GM19240 (cell line): ENCODE measurements around the gene RIC1.
A peak's percentile ranks its signal among the peaks of the same experiment; 100 is the strongest.
"Not testable (repeated sequence)": the region's sequence is repeated elsewhere in the genome, so short reads cannot be mapped to it uniquely, and the experiment has no call there.

ENCODE experiments used
- DNase-seq: peaks from one replicate; pipeline ENCODE4 v3.0.0; 2011; ENCODE audit warnings: low spot score; ENCODE audit not compliant: insufficient read length

The RIC1 gene

DNA sequence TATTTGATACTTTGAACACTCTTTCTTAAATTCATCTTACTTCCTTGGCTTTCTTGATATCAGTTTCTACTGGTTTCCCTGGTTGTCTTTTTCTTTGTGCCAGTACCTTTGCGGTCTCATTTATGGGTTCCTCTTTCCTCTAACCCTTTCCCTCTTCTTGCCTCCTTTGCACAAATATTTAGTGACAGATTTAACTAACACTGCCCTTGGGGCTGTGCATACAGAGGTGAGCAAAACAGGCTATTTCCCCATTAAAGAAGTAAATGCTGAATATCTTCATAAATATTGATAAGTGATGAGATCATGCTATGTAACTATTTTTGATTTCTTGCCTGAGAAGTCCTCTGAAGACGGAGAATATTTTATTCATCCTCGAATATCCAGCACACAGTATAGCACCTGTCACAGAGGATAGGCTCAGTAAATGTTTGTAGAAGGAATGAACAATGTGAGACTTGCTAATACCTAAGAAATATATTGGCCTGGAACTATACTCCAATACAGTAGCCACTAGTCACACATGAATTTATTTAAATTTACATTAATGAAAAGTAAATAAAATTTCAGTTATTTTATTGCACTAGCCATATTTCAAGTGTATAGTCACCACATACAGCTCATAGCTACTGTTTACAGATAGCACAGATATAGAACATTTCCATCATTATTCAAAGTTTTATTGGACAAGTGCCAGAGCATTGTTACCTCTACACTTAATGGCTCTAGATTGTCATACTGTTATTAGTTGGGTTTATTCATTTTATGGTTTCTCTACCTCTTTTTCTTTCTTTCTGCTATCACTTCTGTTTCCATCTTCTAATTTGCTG, 90.4 kb downstream of the RIC1 start:
- DNase-seq, result no peak

DNA sequence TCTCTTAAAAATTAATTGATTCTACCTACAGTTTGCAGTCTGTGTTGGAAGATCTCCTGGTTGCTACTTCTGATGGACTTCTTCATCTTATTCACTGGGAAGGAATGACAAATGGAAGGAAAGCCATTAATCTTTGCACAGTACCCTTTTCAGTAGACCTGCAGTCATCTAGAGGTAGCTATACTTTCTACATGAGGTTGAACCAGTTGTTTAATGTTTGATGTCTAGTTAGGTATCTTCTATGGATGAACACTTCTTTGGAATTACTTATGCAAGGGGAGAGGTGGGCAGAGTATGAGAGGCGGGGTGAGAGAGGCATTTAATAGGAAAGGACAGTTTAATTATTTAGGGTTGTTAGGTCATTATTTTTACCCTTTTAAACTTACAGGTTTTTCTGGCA, 91.2 kb downstream of the RIC1 start:
- no peak for DNase-seq

DNA sequence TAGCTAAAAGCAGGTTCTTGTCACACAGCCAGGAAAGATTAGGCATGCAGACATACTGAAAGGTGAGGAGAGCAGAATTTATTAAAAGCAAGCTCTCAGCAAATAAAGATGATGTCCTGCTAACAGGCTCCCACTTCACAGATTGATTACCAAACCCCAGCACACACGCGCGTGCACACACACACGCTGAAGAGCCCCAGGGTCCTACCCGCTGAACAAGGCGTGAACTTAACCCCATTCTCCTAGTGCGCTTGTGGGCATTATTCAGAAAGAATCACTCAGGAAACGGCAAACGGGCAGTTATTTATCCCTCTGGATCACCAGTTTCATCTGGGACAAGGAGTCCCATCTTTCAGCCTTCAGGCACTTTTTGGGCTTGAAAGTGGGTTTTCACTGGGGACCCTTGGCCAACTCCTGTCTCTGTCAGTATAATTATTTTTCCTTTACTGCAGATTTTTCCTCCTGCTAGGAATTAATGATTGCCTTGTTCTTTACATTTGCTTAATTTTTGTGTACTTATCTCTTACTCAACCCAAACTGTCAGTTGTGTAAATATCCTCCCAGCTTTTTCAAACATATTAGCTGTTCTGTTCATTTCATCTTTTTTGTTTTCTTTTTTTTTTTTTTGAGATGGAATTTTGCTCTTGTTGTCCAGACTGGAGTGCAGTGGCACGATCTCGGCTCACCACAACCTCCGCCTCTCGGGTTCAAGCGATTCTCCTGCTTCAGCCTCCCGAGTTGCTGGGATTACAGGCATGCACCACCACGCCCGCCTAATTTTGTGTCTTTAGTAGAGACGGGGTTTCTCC, 92.6 kb downstream of the RIC1 start:
- DNase-seq, result no peak

DNA sequence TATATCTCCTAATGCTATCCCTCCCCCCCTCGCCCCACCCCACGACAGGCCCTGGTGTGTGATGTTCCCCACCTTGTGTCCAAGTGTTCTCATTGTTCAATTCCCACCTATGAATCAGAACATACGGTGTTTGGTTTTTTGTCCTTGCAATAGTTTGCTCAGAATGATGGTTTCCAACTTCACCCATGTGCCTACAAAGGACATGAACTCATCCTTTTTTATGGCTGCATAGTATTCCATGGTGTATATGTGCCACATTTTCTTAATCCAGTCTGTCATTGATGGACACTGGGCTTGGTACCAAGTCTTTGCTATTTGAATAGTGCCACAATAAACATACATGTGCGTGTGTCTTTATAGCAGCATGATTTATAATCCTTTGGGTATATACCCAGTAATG, 93.8 kb downstream of the RIC1 start:
- not testable (repeated sequence) for DNase-seq

DNA sequence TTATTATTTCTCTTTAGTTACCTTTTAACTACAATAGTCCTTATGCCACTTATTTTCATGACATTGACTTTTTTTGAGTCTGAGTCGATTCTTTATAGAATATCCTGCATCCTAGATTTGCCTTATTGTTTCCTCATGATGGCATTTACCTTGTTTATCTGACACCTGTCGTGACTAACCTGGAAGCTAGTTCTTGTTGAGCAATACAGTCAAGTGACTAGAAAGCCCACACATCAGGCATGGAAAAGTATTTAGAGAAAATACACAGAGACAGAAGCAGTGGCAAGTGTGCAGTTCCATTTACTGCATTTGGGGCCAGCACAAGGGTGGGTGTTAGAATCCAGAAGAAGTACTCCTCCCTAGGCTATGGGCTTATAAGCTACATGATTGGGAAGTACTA, 106.2 kb downstream of the RIC1 start:
- DNase-seq, result no peak

DNA sequence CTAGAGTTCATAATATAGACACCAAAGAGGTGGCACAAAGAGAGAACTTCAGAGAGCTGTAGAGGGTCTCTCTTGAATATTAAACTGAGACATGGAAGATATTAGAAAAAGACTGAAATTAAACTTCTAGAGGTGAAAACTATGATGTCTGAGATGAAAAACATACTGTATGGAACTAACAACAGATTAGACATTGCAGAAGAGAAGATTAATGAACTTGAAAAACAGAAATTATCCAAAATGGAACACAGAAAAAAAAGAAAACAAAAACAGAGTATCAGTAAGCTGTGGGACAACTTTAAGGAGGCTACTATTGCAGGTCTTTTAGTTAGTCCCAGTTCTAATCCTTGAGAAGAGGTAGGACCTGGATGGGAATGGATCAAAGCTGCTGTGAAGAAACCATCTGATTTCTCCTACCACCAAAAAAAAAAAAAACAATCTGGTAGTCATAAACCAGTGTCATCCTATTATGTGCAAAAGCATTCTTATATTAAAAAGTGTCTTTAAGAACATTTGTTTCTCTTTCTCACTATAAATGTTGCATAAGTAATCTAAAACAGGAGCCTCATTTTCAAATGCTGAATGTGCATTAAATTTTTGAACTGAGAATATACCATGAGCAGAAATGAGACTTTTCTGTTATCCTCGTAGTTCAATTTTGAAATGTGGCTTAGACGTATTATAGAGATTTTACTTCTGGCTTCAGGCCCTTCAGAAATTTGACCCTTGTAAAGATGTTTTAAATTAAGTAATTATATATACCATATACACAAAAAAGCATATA, 107.8 kb downstream of the RIC1 start:
- no peak for DNase-seq

DNA sequence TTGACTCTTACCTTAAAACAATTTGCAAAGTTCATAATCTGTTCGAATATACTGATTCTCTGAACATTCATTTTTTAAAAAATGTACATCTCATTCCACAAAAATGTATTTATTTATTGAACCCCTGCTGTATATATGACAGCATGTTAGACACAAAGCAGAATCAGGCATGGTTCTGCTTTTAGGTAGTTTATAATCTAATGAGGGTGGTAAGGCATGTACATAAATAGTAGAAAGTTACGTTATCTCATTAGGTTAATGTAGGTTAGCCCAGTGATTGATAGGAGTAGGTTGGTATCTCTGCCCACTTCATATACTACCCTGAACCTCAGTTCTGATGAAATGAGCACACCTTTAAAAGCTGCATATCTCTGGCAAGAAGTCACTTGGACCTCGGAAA, 114.2 kb downstream of the RIC1 start:
- no peak for DNase-seq

DNA sequence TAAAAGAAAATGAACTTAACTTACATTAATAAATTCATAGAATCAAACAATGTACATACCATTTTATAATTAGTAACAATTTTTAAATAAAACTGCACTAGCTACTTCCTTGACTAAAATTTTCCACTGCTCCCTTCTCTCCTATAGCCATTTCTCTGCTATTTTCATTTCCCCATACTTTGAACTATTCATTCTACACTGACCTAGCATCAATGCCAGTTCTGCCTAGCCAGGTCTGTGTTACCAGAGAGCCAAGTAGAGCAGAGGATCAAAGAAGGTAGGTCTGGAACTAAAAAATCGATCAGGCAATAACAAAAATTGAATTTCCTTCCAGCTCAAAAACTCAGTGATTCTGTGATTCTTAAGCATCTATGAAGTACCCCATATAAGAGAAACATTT, 119.5 kb downstream of the RIC1 start:
- DNase-seq, result no peak

DNA sequence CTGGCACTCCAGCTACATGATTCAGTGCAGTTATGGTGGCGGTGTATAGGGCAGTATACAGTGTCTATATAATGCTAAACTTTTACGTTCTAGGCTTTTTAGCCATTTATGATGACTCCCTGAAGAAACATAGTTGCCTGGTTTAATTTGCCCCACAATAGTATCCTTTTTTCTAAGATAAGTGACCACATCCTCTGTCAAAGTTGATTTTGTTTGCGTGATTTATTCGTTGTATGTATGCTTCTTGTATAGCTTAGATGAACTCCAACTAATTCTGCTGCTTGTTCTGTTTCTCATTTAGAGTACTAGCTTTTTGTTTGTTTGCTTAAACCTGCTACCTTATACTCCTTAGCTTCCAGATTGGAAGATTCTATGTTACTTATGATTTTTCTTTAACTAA, 120.4 kb downstream of the RIC1 start:
- DNase-seq, result no peak

DNA sequence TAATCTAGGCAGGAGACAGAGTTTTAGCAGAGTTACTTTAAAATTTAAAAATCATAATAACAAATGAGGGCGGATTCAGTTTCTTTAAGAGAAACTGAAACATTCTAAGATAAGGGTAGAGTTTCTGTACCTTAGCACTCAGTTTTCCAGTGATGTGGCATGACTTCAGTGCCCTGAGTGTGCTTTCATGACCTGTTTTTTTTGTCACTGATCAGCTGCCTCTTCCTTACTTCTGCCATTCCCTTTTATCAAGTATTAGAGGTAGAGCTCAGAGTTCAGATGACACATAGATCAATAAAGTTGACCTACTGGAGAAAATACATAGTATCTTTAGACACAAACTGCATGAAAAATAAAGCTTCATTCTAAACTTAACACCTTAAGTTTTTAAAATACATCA, 121.7 kb downstream of the RIC1 start:
- no peak for DNase-seq

DNA sequence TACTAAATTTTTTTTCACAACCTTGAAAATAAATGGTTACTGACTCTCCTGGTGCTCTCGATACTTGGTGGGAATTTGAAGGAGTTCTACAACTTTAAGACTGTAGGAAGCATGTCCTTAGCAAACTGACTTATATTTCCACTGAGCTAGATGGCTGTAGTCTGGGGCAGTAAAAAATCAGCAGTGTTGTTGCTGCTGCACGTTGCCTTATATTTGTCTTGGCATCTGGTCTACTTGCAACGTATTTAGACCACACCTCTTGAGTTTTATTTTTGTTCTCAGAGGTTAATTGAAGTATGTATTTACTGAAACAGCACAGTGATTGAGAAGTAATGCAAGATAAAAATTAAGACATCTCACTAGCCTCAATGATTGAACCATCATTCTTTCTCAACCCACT, 127.7 kb downstream of the RIC1 start:
- DNase-seq, result no peak

DNA sequence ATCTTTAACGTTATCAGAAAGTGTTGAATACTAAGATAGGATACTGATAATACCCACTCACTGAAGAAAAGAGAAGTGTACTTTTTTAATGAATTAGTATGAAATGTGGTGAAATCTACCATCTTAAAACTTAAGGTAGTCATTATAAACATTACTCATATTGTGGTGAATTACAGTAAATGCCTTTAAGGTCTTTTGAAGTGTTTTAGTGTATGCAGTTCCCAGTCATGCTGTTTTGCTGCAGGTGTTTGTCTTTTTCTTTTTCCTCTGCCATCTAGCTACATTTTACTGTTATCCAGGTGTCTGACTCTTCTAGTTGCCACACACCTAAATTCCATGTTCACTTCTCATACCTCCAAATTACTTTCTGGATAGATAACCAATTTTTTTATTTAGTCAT, 131.4 kb downstream of the RIC1 start:
- no peak for DNase-seq

DNA sequence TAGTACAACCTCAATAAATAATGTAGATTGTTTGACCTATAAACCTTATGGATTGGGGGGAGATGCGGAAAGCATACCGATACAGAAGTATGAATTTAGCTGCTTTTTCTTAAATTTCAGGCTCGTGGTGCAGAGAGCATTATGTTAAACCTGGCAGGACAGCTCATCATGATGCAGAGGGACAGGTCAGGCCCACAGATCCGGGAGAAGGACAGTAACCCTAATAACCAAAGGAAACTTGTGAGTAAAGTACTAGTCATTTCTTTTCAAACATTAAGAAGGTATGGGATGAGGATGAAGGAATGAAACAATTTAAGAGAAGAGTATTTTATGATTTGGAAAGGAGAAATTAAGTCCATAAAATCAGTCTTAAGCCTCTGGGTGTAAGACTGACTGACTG, 133.5 kb downstream of the RIC1 start:
- DNase-seq, result no peak

DNA sequence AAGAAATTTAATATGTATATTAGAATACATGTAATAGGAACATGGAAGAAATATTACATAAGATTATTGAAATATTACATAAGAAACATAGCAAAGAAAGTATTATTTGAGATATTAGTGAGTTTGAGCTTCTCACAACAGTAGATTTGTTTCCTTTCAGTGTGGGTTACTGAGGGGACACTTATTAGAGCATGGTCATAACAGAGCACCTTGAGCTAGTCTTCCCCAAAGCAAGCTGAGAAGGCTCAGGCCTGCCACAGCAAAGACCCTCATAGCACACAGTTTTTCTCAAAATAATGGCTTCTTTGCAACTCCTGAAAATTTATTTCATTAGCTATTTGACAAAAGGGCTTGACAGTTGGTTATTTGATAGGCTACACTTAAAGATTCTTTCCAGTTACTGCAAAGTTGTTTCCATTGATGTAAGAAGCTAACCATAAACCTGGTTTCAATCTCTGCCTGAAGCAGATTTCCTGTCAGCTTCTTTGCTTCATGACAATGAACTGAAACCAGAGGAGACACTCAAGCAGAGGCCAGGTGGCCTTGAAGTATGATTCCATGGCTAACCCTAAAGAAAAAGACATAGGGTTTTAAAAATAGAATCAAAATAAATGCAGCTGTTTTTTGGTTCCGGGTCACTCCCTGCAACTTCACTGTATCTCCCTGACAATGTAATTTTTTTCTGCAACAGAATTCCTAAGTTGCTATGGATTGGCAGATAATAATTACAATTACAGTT, 135.4 kb downstream of the RIC1 start:
- DNase-seq, result peak; percentile 17

DNA sequence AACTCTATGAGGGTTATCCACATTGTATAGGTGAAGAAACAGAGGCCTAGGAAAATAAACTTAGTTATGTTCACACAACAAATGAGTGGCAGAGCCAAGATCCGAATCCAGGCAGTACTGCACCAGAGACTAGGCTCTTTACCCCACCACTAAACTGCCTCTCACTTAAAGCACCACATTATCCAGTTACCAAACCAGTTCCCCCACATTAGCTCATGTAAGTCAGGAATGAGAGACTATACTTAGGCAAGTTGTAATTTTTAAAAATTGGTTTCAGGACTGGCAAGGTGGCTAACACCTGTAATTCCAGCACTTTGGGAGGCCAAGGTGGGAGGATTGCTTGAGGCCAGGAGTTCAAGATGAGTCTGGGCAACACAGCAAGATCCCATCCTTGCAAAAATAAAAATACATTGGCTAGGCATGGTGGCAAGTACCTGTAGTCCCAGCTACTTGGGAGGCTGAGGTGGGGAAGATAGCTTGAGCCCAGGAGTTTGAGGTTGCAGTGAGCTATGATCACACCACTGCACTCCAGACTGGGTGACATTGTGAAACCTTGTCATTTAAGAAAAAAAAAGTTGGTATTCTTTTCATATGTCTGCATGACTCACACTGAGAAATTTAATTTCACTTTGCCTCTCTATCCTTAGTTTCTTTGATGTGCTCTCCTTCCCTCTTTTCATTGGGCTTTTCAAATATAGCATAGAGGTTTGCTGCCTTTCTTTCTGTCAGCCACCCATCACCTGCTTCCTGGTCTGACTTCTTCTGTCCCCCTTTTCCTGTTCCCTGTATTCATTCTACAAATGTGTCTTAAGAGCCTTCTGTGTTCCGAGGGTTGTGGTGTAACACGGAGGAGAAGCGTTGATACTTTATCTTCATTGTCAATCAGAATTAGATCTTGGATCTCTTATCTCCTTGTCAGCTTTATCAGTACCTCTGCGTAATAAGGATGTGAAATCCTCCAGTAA, 139.3 kb downstream of the RIC1 start:
- DNase-seq, result no peak

DNA sequence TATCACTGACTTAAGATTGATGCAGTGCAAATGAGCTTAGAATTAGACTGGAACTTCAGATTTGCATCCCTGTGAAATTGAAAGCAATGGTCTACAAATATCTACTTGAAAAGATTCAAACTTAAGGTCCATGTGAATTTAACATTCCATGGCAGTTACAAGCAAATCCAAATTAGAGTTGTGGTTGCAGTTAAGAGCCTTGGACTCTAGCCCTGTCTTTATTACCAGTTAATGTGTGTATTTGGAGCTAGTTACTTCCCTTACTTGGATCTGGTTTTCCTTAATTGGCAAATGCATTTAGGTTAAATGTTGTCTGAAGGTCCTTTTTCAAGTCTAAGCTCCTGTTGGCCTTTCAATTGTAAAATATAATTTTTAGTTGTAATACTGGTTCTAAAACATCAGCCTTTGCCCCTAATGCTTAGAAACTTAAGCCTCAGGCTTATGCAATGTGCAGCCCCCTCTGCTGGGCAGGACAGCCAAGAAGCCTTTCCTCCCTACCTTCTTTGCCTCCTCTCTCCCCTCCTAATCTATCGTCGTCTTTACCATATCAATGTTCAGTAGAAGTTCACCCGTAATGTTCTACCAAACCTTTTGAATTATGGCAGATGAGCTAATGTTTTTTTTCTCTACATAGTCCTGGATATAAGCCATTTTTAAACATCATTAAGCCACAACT, 144.6 kb downstream of the RIC1 start:
- DNase-seq, result no peak

DNA sequence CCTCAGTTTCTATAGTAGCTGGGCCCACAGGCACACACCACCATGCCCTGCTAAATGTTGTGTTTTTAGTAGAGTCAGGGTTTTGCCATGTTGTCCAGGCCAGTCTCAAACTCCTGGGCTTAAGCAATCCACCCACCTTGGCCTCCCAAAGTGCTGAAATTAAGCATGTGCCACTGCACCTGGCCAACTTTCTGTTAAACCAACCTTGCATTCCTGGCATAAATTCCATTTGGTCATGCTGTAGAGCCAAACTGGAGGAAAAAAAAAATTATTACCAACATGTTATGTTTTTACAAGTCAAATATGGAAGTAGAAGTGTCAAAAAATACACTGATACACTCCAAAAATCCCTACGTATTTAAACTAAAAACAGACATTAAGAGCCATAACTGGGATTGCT, 149.9 kb downstream of the RIC1 start:
- DNase-seq, result no peak

DNA sequence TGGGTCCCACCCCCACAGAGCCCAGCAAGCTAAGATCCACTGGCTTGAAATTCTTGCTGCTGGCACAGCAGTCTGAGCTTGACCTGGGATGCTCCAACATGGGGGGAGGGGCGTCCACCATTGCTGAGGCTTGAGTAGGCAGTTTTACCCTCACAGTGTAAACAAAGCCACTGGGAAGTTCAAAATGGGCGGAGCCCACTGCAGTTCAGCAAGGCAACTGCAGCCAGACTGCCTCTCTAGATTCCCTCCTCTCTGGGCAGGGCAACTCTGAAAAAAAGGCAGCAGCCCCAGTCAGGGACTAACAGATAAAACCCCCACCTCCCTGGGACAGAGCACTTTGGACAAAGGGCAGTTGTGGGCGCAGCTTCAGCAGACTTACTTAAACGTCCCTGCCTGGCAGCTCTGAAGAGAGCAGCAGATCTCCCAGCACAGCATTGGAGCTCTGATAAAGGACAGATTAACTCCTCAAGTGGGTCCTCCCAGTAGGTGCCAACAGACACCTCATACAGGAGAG, 150.9 kb downstream of the RIC1 start:
- not testable (repeated sequence) for DNase-seq

DNA sequence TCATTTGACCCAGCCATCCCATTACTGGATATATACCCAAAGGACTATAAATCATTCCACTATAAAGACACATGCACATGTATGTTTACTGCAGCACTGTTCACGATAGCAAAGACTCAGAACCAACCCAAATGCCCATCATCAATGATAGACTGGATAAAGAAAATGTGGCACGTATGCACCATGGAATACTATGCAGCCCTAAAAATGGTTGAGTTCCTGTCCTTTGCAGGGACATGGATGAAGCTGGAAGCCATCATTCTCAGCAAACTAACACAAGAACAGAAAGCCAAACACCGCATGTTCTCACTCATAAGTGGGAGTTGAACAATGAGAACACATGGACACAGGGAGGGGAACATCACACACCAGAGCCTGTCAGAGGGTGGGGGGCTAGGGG, 154.5 kb downstream of the RIC1 start:
- DNase-seq, result not testable (repeated sequence)
